GM21717 (cell line): ENCODE measurements around the gene EML2.
"Not testable (repeated sequence)": the region's sequence is repeated elsewhere in the genome, so short reads cannot be mapped to it uniquely, and the experiment has no call there.

ENCODE experiments used
- ATAC-seq: cut with Tn5 transposase; IDR thresholded peaks from one replicate; pipeline ENCODE4 v1.9.1; 2021; ENCODE audit warnings: mild to moderate bottlenecking, moderate library complexity; ENCODE audit not compliant: unreplicated experiment

EML2 gene

GRCh38 chr19:45650722-45651121, 11.5 kb upstream of the EML2 start:
- ATAC-seq, result no peak

- no peak for ATAC-seq
Observed at GRCh38 chr19:45646345-45646698, 7.1 kb upstream of the EML2 start.

DNA sequence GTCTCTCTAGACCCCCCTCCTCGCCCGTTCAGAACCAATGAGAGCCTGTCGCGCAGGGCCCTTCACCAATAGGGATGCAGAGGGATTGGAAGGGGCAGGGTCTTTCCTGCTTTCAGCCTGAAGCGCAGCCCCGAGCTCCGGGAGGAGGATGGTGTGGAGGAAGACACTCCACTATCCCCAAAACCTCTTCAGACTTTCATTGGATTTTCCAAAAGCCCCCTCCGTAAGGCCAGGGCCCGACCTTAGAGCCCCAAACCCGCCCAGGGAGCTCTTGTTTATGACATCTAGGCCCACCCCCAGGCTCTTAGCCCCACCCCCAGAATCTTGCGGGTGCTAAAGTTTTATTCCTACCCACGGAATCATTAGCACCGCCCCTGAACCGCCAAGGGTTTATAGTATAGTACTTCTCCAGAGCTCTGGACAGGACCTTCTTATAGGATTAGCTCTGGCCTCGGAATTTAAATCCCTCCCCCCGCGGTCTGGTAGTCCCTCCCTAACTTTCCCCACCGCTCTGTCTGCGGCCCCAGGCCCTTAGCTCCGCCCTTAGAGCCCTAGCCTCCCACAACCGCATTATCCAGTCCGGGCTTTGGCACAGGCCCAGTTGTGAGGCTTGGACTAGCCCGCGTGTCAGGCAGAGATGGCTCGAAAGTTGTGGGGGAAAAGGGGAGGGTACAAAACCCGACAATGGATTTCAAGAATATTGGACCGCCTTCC, 6.6 kb upstream of the EML2 start:
- no peak for ATAC-seq

GRCh38 chr19:45645068-45645630, 6.0 kb upstream of the EML2 start:
- no peak for ATAC-seq

- ATAC-seq, result no peak
Observed at GRCh38 chr19:45643927-45644771, 5.0 kb upstream of the EML2 start.

DNA sequence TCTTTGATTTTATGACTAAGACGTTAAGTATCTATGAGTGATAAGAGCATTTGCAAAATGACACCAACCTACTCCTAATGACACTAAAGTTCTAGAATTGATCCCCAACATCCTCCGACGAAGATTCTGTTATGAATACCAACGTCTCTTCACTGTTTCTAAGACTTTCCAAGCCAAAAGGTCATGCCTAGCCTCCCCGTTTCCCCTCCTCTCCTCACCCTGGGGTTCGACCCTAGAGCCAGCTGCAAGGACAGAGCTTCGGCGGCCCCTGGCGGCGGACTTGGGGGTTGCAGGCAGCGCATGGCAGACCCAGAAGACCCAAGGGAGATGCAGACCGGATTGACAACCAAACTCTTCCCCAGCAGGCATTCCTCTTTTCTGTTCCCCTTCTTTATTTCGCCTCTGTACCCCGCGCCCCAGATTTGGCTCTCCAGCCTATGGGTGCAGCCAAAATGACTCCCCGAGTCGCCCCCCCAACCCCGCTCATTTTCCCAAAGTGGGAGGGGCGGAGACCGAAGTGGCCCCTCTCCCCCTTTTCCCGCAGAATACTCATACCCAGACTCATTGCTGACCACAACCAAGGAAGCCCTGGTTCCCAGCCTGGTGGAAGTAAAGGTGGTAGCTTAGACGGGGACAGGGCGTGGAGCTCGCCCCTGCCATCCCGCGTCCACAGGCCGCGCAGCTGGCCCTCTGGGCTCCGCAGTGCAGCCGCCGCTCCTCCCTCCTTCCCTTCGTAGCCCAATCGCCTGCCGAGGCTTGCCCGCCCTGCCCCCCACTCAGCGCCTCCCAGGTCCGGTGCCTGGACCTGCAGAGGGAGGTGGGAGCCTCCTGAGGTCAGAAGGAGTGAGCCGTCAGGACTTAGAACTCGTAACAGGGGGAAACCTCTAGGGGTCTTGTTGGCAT, 4.1 kb upstream of the EML2 start:
- peak; percentile 23 for ATAC-seq

GRCh38 chr19:45641274-45642105, 2.3 kb upstream of the EML2 start:
- ATAC-seq, result peak; percentile 34

DNA sequence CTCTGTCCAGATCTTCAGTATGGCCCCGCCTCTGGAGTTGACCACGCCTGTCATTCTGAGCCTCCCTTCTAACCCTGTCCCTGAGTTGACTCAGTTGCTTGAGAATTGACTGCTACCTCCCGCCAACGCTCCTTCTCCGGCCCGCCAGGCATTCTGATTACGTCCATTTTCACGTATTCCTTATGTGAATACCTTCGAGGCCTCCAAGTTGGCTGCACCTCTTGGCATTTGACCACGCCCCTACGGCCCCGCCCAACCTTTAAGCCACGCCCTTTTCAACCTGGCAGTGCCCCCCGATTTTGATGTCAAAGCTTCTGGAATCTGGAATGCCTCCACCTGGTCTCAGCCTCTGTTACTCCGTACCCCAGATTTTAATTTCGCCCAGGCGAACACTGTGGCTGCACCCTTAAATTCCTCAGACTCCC, 1.7 kb upstream of the EML2 start:
- no peak for ATAC-seq

DNA sequence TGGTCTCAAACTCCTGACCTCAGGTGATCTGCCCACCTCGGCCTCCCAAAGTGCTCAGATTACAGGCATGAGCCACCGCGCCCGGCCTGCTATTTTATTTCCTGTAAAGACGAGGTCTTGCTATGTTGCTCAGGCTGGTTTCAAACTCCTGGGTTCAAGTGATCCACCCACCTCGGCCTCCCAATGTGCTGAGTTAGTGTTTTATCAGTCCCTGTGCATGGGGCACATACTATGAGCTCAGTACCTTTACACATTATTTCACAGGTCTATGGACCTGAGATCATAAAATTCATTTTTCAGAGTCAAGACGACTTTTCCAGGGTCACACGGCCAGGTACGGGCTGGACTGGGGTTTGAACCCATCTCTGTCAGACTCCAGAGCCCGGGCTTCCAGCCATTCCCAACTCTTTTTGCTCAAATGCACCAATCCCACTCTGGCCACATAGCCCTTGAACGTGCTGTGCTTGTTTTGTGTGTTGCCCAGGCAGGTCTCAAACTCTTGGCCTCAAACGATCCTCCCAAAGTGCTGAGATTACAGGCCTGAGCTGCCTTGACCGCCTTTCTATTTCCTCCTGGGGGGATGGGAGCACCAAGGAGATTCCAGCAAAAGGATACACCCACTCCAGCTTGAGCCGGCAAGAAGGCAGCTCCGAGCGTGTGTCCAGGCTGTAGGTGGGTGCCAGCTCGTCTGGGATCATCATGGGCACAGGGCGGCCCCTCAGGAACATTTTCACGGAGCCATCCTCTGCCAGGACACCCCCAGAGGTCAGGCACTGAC, 1.1 kb downstream of the EML2 start:
- no peak for ATAC-seq

GRCh38 chr19:45636902-45637301, 2.3 kb downstream of the EML2 start:
- ATAC-seq, result no peak

DNA sequence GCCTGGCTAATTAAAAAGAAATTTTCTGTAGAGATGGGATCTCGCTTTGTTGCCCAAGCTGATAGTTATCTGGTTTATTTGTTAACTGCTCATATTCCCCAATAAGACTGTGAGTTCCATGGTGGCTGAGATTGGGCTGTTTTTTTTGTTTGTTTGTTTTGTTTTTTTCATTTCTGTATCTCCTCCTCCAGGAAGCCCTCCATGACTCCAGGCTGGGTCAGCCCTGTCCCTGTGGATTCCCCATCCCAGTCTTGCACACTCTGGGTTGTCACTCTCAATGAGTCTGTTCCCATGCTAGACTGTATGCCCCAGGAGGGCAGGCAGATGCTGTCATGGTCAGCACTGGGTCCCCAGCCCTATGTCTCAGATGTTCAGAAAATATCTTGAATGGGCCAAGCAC, 2.9 kb downstream of the EML2 start:
- no peak for ATAC-seq

DNA sequence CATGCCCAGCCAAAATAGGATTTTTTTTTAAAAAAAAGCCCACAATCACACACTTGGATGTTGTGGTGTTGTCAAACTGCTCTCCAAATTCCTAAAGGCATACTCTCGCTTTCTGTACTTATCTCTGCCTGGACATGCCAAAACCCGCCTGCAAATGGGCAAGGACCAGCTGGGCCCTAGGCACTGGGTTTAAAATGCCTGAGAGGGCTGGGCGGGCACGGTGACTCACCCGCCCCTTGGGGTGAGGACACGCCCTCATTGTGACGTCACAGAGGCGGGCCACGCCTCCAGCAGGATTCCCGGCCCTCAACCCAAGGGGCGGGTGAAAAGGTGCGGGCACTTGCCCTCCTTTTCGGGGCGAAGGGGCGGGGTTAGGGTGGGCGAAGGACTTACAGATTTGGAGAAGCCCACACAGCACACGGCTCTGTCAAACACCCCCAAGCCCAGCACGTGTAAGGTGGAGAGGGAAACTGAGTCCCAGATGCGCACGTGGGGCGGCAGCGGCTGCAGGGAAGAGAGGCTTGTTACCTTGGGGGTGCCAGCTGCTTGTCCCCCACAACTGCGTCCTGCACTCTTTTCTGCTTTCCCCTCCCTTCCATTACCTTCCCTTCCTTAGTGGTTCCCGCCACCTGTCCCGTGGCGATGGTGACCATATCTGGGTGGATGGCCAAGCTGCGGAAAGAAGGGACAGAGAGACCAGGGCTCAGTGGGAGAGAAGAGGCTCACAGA, 6.6 kb downstream of the EML2 start:
- no peak for ATAC-seq

DNA sequence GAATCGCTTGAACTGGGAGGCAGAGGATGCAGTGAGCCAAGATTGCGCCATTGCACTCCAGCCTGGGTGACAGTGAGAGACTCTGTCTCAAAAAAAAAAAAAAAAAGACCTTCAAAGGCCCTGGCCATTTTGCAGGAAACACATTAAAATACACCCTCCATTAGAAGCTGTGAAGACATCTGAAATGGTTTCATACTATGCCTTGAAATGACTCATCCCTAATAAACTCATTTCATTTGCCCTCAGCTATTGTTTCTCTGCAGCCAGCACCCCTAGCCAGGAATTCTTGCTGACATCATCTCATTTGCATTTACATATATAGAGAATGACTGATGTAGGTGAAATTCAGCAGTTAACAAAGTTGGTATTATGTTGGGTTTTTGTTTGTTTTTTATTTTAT, 8.7 kb downstream of the EML2 start:
- ATAC-seq, result peak; percentile 47

DNA sequence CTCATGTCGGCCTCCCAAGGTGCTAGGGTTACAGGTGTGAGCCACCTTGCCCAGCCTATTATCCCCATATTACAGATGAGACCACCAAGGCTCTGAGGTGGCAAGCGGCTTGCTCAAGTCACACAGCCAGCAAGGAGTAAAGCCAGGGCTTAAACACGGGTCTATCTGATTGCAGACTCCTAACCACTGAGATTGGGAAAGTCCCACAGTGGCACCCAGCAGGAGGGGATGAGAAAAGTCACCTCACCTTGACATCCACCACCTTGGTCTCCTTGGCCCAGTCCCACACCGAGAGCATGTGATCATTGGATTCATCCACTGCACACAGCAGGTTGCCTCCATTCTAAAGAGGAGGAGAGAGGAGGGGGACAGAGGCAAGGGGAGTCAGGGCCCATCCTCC, 9.5 kb downstream of the EML2 start:
- no peak for ATAC-seq

DNA sequence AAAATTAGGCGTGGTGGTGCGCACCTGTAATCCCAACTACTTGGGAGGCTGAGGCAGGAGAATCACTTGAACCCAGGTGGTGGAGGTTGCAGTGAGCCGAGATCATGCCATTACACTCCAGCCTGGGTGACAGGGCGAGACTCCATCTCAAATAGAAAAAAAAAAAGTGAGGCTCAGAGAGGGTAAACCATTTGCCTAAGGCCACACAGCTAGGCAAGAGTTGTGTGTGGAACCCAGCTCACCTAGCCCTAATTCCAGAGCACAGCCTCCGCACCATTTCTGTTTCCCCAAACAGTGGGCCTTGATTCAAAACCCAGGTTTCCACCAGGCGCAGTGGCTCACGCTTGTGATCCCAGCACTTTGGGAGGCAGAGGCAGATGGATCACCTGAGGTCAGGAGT, 11.0 kb downstream of the EML2 start:
- ATAC-seq, result not testable (repeated sequence)

- ATAC-seq, result no peak
Observed at GRCh38 chr19:45623984-45624383, 15.2 kb downstream of the EML2 start.

DNA sequence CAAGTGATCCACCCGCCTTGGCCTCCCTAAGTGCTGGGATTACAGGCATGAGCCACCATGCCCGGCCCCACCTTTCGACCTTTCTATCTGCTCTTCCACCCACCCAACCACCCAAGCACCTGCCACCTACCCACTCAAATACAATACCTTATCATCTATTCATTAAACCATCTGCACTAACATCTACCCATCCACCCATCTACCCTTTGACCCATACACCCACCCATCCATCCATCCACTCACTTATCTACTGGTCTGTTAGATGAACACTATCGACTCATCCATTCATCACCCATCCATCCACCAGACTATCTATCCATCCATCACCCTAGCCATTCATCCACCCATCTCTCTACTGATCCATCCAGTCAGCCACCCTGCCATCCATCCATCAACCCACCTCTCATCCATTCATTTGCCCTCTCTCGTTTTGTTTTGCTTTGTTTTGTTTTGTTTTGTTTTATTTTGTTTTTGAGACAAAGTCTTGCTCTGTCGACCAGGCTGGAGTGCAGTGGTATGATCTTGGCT, 17.2 kb downstream of the EML2 start:
- ATAC-seq, result no peak

- ATAC-seq, result no peak
Observed at GRCh38 chr19:45621389-45621788, 17.8 kb downstream of the EML2 start.

DNA sequence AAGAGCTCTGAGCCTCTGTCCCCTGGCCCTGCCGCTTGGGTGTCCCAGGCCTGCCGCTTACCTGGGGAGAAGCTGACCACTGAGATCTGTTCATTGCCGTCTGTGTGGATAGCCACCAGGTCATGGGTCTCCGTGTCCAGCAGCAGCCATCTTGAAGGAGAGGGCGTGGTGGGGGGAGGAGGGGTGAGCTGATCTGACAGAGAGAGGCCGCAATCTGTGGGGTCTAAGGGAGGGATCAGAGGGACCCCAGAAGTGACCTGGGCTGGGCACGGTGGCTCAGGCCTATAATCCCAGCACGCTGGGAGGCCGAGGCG, 22.5 kb downstream of the EML2 start:
- no peak for ATAC-seq
